ENCODE measurements around the gene CHMP6.

CHMP6 gene

DNA sequence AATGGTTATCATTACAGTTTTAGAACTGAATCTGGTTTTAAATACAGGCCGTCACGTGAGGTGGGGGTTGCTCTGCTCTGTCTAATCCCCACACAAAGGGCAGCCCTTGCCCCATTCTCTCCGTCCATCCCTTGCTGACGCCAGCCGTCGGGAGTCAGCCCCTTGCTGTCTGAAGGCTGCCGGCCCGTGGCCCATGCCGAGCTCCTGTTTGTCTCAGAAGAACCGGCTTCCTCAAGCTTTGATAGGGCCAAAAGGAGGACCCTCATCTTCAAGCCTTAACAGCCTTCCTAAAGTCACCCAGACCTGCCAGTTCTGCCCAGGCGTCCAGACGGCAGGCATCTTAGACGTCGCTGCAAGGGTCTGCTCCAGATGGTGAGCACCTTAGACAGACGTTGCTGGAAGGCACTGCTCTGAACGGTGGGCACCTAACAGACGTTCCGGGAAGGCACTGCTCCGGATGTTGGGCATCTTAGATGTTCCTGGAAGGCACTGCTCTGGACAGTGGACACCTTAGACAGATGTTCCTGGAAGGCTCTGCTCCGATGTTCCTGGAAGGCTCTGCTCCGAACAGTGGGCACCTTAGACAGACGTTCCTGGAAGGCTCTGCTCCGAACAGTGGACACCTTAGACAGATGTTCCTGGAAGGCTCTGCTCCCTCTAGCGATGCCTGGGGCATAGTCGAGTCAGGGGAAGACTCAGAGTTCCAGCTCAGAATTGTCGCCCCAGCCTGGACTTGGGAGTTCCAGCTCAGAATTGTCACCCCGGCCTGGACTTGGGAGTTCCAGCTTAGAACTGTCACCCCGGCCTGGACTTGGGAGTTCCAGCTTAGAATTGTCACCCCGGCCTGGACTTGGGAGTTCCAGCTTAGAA lies 35.1 kb upstream of the CHMP6 start:
- no peak for DNase-seq (ENCODE audit: low read depth)

DNA sequence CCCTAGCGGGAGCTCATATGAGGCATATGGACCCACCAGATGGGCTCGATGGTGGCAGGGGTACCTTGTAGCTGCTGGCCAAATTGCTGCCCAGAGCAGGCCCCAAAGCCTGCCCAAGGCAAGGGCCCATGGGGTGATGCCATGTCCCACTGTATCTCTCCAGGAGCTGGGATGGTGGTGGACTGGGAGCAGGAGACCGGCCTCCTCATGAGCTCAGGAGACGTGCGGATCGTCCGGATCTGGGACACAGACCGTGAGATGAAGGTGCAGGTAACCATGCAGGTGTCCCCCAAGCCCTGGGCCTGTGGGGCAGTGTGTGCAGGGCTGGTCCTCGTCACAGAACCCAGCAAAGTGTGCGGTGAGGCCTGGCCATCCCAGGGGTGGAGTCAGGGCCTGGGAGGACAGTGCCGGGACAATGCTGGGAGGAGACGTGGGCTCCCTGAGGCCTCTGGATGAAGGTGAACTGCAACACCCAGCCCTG lies 34.1 kb upstream of the CHMP6 start:
- DNase-seq (ENCODE audit: low read depth) = no peak

DNA sequence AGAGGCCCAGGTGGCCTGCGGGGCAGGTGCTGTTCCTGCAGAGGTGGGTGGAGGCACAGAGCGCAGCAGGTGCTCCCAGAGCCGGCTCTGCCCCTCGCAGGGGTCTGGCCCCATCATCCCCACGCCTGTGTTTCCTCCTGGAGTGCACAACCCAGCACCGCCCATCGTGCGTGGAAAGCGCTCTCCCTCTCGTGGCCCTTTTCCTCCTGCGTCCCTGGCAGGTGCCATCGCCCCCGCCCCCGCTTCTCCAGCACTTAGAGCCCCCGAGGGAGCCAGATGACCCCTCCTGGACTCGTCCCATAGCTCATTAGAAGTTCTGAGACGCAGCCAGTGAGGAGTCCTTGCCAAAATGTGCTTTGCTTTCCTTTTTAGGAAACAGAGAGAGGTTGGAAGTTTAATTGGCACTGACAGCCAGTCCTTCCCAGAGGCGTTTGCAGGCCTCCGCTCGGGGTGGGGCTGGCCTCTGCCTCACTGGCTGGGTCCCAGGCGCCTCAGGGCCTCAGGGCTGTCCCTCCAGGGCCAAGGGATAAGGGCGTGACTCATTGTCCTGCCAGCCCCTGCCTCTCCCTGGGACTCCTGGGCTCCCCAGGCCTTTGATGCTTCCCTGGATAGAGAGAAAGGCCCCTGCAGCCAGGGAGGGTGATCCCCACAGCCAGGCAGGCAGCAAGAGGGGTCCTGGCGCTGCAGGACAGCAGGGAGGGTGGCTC lies 32.2 kb upstream of the CHMP6 start:
- no peak for DNase-seq (ENCODE audit: low read depth)

DNA sequence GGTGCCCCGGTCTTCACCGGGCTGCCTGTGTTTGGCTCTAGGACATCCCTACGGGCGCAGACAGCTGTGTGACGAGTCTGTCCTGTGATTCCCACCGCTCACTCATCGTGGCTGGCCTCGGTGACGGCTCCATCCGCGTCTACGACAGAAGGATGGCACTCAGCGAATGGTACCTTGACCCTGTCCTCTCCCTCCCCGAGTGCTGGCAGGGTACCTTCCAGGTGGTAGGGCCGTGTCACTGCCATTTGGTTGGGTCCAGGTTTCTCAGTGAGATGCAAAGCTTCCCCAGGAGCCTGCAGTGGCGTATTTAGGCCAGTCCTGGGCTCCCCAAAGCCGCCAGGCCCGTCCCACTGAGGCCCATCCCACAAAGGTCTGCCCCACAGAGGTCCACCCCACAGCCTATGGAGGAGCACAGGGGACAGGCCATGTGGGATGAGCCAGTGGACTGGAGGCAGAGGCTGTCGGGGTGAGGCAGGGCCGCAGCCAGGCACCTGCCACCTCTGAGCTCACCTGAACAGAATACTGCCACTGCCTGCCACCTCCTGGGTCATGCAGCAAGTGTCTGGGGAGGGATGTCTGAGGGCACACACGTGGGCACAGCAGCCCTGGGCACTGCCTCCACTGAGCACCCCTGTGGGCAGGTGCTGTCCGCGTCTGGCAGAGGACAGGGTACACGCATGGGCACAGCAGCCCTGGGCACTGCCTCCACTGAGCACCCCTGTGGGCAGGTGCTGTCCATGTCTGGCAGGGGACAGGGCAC lies 31.4 kb upstream of the CHMP6 start:
- no peak for DNase-seq (ENCODE audit: low read depth)

GRCh38 chr17:80960797-80961452 lies 30.7 kb upstream of the CHMP6 start:
- DNase-seq (ENCODE audit: low read depth) = no peak

DNA sequence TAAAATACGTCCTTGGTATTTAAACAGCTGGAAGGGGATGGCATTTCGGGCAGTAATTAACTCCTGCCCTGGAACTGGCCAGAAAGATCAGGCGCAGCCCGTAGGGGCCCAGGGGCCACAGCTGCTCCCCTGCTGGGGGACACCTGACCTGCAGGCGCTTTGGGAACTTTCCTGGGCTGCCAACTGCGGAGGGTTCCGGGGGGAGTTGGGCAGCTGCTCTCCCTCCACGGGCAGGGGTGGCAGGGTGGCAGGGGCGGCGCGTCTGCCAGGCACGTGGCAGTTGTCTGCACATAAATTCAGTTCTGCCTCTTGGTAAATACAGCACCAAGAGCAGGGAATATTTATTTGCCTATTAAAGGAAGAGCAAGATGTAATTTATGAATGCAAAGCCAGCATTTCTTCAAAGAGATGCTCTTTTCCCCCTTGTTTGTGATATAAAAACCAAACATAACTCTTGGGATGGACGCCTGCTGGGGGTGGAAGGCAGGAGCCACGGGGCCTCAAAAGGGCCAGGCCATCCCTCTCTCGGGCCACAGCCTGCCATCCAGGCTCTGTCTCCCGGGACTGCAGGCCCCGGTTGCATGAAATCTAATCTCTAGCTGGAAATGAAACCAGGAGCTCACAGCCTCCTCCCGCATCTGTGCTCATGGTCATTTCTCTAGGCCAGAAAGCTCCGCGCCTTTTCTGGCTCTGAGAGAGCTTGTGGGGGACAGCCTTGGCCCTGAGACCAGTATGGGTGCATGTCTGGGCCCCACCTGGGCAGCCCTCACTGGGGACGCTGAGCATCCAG lies 29.9 kb upstream of the CHMP6 start:
- no peak for DNase-seq (ENCODE audit: low read depth)

DNA sequence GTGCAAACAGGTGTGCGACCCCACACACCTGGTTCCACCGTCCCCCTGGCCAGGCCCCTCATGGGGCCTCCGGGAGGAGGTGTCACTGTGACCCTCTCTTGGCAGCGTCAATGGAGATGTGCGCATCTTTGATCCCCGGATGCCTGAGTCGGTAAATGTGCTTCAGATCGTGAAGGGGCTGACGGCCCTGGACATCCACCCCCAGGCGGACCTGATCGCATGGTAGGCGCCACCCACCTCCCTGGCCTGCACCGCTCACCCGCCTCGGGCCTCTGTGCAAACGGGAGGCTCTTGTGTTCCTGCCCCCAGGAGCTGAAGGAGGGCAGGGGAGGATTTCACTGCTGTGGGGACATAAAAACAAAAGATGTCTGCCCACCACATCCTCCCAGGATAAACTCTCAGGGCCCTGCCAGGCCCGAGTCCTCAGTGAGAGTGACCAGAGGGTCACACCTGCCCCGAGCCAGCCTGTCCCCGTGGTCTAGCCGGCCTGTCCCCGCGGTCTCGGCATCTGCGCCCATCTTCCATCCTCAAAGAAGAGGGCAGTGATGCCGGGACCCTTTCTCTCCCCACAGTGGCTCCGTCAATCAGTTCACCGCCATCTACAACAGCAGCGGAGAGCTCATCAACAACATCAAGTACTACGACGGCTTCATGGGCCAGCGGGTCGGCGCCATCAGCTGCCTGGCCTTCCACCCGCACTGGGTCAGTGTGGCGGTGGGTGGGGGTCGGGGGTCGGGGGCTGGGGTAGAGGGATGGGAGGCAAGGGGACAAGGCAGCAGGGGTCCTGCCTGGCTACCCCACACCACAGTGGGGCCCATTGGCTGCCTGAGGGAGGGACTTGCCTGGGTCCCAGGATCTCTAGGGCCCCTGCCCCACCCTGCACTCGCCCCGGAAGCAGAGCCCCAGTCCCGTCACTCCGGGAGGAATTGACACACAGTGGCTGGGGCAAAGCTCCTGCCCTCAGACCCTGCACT lies 29.0 kb upstream of the CHMP6 start:
- no peak for DNase-seq (ENCODE audit: low read depth)

- no peak for DNase-seq (ENCODE audit: low read depth)
Measured at GRCh38 chr17:80963812-80964543, 27.7 kb upstream of the CHMP6 start.

DNA sequence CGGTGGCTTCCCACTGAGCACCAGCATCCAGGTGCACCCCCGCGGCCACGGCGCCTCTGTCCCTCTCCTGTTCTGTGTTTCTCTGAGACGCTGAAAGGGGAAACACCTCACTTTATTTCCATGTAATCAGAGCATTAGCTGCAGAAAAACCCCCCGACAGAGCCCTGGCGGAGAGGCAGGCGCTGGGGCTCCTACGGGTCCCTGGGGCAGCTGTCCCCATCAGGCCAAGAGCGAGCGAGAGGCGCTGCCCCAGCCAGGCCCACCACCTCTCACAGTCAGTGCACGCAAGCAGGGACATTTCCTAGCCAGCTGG lies 27.1 kb upstream of the CHMP6 start:
- no peak for DNase-seq (ENCODE audit: low read depth)

DNA sequence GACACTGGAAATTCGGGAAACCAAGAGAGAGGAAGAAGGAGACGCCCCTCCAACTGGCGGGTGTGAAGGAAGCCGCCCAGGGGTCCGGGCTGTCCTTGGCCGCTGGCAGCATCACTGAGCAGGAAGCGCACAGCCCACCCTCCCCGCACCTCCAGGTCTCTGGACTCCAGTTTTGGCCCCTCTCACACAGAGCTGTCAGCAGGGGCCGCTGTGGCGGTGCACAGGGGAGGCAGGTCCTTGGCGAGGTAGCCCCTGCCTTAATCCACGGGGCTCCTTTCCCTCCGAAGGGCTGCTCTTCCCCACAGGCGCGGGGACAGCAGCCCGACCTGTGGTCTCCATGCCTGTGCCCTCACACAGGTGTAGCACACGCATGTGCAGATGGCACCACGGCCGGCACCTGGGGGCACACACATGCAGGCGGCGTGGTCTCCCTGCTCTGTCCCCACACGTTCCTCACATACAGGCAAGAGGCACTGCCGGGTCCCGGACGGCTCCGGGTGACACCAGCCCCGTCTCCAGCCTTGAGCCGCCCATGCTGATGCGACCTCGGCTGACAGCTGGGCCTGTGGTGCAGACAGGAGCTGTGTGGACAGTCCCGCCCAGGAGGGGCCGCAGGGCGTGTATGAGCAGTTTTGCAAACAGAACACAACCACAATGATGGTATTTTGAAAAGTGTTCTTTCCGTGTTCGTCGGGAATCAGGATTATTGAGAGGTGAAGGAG lies 26.6 kb upstream of the CHMP6 start:
- no peak for DNase-seq (ENCODE audit: low read depth)

GRCh38 chr17:80965606-80966005 lies 26.0 kb upstream of the CHMP6 start:
- DNase-seq (ENCODE audit: low read depth) = no peak

DNA sequence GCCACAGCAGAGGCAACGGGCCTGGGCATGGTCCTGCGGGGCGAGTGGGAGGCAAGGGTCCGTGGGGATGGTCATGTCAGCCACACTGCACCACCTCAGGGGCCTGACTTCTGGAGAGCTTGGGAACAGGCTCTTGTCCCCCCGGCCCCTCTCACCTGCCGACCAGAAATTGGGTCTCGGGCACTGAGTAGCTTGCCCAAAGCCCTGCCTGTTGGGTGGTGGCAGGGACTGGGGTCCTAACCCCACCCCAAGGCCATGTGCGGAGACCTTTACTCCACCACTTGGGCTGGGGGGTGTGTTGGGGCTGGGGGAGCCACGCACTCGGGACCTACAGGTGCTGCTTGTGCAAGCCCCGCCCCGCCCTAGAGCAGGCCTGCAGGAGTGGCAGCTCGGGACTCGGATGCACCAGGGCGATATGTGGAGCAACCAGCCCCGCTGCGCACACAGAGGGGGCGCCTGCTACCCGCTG lies 24.2 kb upstream of the CHMP6 start:
- DNase-seq (ENCODE audit: low read depth) = no peak

GRCh38 chr17:80968602-80969029 lies 23.0 kb upstream of the CHMP6 start:
- no peak for DNase-seq (ENCODE audit: low read depth)

DNA sequence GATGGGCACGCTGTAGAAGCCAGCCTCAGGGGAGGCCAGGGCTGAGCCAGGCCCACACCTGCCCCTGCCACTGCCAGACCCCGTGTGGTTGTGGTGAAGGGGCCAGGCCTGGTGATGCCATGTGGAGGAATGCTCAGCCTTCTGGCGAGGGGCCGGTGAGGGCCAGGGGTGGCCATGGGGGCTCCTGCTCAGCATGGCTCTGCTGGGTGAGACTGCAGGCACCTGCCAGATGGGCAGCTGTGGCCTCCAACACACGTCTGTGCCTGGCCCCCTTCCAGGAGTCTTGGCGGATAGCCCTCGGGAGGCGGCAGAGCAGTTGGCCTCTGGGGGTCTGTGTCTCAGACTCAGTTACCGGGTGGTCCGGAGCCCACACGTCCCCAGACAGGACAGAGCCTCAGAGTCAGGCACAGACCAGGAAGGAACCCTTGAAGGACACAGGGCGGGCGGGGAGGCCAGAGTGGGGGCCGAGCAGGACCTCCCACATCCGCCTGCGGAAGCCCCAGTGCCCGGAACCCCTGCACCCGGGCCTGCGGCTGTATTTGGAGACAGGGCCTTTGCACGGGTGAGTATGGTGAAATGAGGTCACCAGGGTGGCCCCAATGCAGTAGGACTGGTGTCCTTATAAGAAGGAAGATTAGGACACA lies 22.5 kb upstream of the CHMP6 start:
- no peak for DNase-seq (ENCODE audit: low read depth)

GRCh38 chr17:80969674-80970043 lies 22.0 kb upstream of the CHMP6 start:
- DNase-seq (ENCODE audit: low read depth) = no peak

- DNase-seq (ENCODE audit: low read depth) = peak; percentile 25
Measured at GRCh38 chr17:80970044-80970761, 21.4 kb upstream of the CHMP6 start.

Data from activated gamma-delta T cell treated with anti-CD3 and anti-CD28 coated beads, Interleukin-2, amount 50 U/mL, for 16 hours (primary cell).